ENCODE data around the gene OR1M1. TPM values are rescaled to one million over a fixed set of nuclear protein-coding genes. Genes with fewer than 3 reads are reported as not detected.

Gene OR1M1
- total RNA-seq, 1 experiment from 2014 or later: not detected

DNA sequence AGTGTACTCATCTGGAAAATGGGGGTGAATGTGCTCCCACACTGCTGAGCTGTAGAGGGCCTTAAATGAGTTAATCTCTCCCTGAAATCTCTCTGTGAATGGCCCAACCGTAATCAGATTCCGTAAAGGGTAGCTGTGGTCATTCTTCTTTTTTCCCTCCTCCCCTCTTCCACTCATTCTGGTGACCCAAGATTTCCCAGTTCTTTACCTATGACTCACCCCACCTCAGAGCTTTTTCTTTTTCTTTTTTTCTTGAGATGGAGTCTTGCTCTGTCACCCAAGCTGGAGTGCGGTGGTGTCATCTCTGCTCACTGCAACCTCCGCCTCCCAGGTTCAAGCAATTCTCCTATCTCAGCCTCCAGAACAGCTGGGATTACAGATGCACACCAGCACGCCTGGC lies 43.3 kb upstream of the OR1M1 start:
- Histone ChIP-seq H3K4me1 (ENCODE audit: insufficient read depth, low read length) (peaks cover 17% of the 10 kb centered on the region), H3K36me3 (ENCODE audit: low read depth, low read length) (no peaks in the 10 kb centered on the region), H3K27ac (ENCODE audit: low read length) (no peak overlapping the region), H4K20me1 (ENCODE audit: low read length) (no peaks in the 10 kb centered on the region), H3K9me3 (ENCODE audit: low read length) (no peaks in the 10 kb centered on the region), H3K4me3 (ENCODE audit: low read length) (no peak overlapping the region), H3K79me2 (ENCODE audit: low read length) (no peaks in the 10 kb centered on the region), H3K9me2 (replicated peaks; ENCODE audit: low read length) (no peaks in the 10 kb centered on the region), H3K4me2 (ENCODE audit: low read length) (no peak overlapping the region), H3F3A (ENCODE audit: low read length, unreplicated experiment) (no peaks in the 10 kb centered on the region), H3K9ac (ENCODE audit: low read length) (no peak overlapping the region), H2AFZ (ENCODE audit: low read length) (no peak overlapping the region), H3K27me3 (ENCODE audit: low read length) (no peaks in the 10 kb centered on the region)
- DNase-seq: peak; percentile 72
- no peak for ATAC-seq
- no TSS peak for BruUV-seq (replicated peaks)
- intact Hi-C loops (cut with micrococcal nuclease): no loop called here
- POLR2A ChIA-PET (ENCODE audit: unreplicated experiment): no interaction called here
- TF ChIP-seq EZH2phosphoT487 (IDR thresholded peaks at IDR 0.05; ENCODE audit: borderline replicate concordance, low read length): no peak
- CTCF ChIA-PET: no interaction called here

DNA sequence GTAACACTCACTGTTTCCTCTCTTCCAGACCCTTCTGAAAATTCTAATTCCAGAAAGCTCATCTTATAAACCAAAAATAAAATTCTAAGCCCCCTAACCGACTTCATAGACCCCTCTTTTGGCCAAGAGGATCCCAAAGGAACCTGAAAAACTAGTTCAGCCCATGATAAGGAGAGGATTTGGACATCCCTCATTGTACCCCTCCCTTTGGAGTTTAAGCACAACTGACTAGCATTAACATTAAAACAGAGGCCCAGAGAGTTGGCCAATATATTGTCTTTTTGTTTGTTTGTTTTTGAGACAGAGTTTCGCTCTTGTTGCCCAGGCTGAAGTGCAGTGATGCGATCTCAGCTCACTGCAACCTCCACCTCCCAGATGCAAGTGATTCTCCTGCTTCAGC lies 42.4 kb upstream of the OR1M1 start:
- DNase-seq (no peak), ATAC-seq (no peak)
- Histone ChIP-seq H3K79me2 (ENCODE audit: low read length) (no peaks in the 10 kb centered on the region), H3K4me2 (ENCODE audit: low read length) (no peak overlapping the region), H3K9me2 (replicated peaks; ENCODE audit: low read length) (no peaks in the 10 kb centered on the region), H3K27ac (ENCODE audit: low read length) (no peak overlapping the region), H3F3A (ENCODE audit: low read length, unreplicated experiment) (no peaks in the 10 kb centered on the region), H3K9me3 (ENCODE audit: low read length) (no peaks in the 10 kb centered on the region), H3K9ac (ENCODE audit: low read length) (no peak overlapping the region), H3K4me1 (ENCODE audit: insufficient read depth, low read length) (peaks cover 17% of the 10 kb centered on the region), H3K27me3 (ENCODE audit: low read length) (no peaks in the 10 kb centered on the region), H3K4me3 (ENCODE audit: low read length) (no peak overlapping the region), H2AFZ (ENCODE audit: low read length) (no peak overlapping the region), H3K36me3 (ENCODE audit: low read depth, low read length) (no peaks in the 10 kb centered on the region), H4K20me1 (ENCODE audit: low read length) (no peaks in the 10 kb centered on the region)
- TF ChIP-seq EZH2 (IDR thresholded peaks at IDR 0.05; ENCODE audit: low read length, unreplicated experiment) (no peak), EZH2phosphoT487 (IDR thresholded peaks at IDR 0.05; ENCODE audit: borderline replicate concordance, low read length) (no peak)
- TF ChIP-seq, protein P1, sequence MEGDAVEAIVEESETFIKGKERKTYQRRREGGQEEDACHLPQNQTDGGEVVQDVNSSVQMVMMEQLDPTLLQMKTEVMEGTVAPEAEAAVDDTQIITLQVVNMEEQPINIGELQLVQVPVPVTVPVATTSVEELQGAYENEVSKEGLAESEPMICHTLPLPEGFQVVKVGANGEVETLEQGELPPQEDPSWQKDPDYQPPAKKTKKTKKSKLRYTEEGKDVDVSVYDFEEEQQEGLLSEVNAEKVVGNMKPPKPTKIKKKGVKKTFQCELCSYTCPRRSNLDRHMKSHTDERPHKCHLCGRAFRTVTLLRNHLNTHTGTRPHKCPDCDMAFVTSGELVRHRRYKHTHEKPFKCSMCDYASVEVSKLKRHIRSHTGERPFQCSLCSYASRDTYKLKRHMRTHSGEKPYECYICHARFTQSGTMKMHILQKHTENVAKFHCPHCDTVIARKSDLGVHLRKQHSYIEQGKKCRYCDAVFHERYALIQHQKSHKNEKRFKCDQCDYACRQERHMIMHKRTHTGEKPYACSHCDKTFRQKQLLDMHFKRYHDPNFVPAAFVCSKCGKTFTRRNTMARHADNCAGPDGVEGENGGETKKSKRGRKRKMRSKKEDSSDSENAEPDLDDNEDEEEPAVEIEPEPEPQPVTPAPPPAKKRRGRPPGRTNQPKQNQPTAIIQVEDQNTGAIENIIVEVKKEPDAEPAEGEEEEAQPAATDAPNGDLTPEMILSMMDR (conservative IDR thresholded peaks at IDR 0.05; ENCODE audit: low read depth, low read length): no peak
- ChIA-PET POLR2A (ENCODE audit: unreplicated experiment) (no interaction called here), CTCF (no interaction called here)
- no TSS peak for BruUV-seq (replicated peaks)
- intact Hi-C loops (cut with micrococcal nuclease): no loop called here

DNA sequence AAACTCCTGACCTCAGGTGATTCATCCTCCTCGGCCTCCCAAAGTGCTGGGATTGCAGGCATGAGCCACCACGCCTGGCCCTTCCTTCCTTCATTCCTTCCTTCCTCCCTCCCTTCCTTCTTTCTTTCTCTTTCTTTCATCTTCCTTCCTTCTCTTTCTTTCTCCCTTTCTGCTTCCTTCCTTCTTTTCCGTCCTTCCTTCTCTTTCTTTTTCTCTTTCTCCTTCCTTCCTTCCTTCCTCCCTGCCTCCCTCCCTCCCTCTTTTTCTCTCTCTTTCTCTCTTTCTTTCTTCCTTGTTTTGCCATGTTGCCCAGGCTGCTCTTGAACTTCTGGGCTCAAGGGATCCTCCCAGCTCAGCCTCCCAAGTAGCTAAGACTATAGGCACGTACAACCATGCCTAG lies 40.2 kb upstream of the OR1M1 start:
- DNase-seq (no peak), ATAC-seq (no peak)
- Histone ChIP-seq H2AFZ (ENCODE audit: low read length) (no peak overlapping the region), H3K79me2 (ENCODE audit: low read length) (no peaks in the 10 kb centered on the region), H3K4me2 (ENCODE audit: low read length) (no peak overlapping the region), H3K9me2 (replicated peaks; ENCODE audit: low read length) (no peaks in the 10 kb centered on the region), H3K4me3 (ENCODE audit: low read length) (no peak overlapping the region), H3K9ac (ENCODE audit: low read length) (no peak overlapping the region), H3K27ac (ENCODE audit: low read length) (no peak overlapping the region), H3F3A (ENCODE audit: low read length, unreplicated experiment) (no peaks in the 10 kb centered on the region), H3K36me3 (ENCODE audit: low read depth, low read length) (no peaks in the 10 kb centered on the region), H3K4me1 (ENCODE audit: insufficient read depth, low read length) (peaks cover 12% of the 10 kb centered on the region), H3K9me3 (ENCODE audit: low read length) (no peaks in the 10 kb centered on the region), H4K20me1 (ENCODE audit: low read length) (no peaks in the 10 kb centered on the region), H3K27me3 (ENCODE audit: low read length) (no peaks in the 10 kb centered on the region)
- TF ChIP-seq, protein P1 (conservative IDR thresholded peaks at IDR 0.05; ENCODE audit: low read depth, low read length): no peak
- ChIA-PET CTCF (interaction anchor here (0.6 kb wide), 1 partner anchor 20 kb away, joined by 3 read pairs; no protein-coding TSS in a partner anchor), POLR2A (ENCODE audit: unreplicated experiment) (no interaction called here)
- intact Hi-C loops (cut with micrococcal nuclease): no loop called here
- BruUV-seq (replicated peaks): no TSS peak

All from PC-3 (cell line).